Measurements from ENCODE around the gene PPOX.
A peak's percentile ranks its signal among the peaks of the same experiment; 100 is the strongest.

PPOX gene

DNA sequence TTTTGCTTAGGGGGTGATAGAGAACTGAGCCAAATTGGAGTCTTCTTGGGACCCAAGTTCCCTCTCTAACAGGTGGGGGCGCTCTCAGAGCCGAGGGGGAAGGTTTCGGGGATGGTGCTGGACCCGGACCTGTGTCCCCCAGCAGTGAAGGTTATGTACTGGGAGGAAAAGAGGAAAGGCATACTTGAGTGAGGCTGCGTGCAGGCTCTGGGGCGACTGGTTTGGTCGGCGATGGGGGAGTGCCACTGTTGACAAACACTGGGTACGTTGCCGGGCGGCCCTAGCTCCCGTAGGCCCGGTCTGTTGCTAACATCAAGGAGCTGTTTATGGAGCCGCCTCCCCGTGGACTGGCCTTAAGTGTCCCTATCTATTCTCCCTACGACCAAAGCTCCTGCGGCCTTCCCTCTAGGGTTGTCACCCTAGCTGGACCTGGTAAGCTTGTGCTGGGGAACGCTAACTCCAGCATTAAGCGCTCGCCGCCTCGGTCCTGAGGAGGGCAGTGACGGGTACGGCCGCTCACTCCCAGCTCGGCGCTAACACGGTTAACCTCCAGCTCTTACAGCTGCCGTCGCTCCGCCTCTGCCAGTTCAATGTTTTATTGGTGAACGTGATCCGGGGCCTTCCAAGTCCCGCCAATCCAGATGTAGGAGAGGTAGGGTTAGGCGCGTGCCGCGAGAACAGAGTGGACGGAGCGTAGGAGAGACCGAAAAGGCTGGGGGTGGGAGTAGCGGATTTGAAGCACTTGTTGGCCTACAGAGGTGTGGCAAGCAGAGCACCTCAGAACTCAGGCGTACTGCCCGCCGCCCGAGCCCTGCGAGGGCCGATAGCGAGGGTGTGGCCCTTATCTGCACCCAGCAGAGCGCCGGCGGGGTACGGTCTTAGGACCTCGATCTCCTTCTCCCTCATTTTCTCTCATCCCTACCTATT is at the start of gene PPOX:
TSS of gene PPOX (plus strand) at position 685 of the 927 bp plus-strand sequence. CDS start 422 bp downstream, outside the sequence.
- DNase-seq: peak; percentile 81 to 98

DNA sequence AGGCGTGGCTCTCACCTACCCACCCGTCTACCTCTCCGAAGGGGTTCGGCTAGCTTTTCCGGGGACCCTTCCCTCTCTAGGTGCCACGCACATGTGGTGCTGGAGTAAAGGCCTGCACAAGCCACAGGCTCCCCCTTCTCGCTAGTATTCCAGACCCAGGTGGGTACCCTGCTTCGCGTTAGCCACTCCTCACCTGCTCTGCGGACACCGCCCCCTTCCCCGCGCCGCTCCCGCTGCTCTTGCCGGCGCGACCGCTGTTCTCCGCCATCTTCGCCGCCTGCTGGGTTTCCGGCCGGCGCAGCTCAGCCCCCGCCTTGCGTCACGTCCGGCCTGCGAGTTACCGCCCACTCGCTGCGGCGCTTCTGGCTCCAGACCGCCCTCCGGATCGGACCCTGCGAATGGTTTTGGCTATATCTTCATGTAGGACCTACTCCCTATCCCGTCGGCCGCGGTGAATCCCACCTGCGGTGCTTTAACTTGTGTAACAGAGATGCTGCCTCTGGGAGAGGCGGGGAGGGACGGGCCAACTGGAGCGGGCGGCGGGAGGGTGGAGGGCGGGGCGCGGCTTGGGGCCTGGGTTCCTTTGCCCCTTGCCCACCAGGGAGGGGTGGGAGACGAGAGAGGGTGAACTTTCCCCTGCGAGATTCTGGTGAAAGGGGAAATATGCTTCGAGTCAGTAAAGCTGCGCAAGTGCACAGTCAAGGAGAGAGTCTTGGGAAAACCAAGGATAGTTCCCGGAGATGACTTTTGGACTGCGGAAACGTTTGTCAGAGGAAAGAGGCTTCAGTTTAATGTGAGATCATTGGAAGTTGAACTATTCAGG is 48.3 kb upstream of the PPOX start, which contains the start of the genes NIT1 and PFDN2:
TSS of gene NIT1 (plus strand) at position 347 of the 823 bp plus-strand sequence. CDS start at position 419, 72 bp downstream.
TSS of gene PFDN2 (minus strand) at position 279 of the 823 bp plus-strand sequence. CDS start at position 268, 11 bp downstream.
- peak; percentile 2 to 44 for DNase-seq

DNA sequence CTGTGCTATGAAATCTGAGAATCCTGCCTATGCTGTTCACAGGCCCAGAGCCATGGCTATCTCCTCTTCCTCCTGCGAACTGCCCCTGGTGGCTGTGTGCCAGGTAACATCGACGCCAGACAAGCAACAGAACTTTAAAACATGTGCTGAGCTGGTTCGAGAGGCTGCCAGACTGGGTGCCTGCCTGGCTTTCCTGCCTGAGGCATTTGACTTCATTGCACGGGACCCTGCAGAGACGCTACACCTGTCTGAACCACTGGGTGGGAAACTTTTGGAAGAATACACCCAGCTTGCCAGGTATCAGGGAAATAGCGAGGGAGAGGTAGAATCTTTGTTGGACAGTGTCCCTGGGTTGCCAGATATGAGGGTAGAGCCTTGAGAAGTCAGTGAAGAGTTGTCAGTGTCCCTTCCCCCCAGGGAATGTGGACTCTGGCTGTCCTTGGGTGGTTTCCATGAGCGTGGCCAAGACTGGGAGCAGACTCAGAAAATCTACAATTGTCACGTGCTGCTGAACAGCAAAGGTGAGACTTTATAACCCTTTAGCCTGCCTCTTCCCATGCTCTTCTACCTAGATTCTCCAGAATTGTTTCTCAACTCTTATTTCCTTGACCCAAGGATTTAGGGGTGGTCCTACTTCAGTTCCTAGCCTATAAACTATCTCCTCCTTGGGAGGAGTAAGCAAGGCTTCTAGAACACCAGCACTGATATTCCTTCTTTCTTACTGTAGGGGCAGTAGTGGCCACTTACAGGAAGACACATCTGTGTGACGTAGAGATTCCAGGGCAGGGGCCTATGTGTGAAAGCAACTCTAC is 46.9 kb upstream of the PPOX start:
- no peak for DNase-seq

DNA sequence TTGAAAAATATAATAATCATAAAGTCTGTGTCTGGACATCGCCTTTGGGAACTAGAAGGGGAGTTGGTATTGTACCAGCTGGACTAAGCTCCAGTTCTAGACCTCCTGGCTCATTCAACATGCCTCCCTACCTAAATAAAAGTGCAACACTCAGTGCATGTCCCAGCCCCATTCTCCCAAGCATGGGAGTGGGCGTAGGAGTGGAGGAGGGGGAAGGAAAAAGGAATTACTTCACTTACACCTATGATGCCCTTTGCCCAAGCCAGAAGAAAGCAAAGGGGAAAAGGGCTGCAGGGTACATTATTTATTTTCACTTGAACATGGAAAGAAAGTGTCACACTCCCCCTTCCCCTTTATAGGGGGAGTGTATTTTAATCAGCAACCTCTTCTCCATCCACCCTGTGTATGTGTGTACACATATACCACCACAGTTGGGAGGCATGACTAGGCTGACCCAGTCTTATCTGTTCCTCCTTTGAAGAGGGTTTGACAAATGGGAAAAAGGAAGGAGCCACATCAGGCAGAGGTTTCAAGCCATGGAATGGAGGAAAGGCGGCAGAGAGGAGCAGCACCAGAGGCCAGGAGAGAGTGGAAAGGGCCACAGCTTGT is 45.1 kb upstream of the PPOX start:
- no peak for DNase-seq

DNA sequence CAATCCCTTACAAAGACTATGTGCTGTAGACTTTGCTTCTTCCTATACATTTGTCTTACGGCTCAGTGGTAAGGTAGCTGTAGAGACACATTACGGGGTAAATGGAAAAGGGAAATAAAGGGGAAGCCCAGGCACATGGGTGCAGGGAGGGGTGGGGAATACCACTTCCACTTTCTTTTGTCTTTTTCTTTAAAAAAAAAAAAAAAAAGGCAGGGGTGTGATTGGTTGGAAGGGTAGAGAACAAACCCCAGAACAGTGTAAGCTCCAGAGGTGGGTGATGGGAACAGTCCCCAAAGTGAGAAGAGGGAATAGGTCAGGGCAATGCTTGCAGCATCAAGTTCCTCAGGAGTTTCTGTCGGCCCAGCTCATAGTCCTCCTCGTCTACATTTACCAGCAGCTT is 44.4 kb upstream of the PPOX start:
- DNase-seq: no peak

DNA sequence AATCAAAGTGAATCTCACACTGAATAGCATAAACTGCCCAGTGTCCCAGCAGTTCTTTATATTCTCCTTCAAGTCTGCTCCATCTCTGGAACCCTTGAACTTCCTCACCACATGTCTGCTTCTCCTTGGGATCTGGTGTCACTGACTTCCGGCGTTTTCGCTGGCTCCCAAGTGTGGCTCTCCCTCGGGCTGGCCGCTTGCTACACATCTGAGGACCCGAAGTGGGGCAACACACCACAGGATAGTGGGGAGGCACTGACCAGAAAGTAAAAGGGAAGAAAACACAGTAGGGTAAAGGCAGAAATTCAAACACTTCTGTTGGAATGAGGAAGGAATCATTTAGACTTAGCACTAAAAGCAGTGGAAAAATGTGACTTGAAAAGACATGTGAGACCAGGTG is 43.3 kb upstream of the PPOX start:
- DNase-seq: no peak

DNA sequence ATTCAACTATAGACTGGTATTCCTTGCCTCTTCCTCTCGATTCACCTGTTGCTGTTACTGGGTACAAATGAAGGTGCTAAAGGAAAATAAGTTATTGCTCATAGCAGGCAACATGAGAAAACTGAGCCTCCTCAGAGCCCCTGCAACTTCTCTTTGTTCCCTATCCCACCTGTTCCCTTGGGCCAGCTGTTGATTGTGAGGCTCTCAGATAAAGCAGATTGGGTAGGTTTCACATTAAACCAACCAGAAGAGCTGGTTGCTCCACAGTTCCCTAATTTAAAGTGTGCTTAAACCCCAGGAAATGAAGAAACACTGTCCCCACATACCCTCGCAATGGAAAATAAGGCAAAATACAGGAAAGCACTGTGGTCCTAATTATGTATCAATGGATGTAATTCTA is 38.6 kb upstream of the PPOX start:
- no peak for DNase-seq

DNA sequence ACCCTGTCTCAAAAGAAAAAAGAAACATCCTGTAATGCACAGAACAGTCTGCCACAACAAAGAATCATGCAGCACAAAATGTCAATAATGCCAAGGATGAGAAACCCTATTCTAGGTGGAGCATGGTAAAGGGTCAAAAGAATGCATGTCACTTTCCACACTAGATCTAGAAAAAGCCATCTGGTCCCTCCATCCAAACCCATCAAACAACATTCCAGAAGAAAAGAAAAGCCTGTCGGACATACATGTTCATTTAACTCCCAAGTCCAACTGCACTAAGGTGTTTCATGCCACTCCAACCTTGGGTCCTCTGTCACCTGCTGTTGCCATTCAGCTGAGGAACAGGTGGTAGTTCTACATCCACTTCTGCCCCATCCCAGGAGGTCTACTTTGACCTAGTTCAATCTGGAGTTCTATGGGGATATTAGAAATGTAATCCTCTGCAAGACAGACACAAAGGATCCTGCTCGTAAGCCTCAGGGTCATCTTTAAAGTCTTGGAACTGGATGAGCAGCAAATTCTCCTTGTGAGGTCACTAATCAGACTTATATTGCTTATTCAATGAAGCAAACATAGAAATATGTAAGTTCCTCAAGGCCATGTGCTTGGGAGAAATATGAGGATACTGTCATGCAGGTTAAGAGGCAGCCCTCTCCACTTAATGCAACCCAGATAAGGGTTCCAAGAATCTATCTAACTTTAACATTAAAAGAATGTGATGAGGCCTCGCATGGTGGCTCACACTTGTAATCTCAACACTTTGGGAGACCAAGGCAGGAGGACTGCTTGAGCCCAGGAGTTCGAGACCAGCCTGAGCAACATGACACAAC is 37.4 kb upstream of the PPOX start:
- DNase-seq: no peak

DNA sequence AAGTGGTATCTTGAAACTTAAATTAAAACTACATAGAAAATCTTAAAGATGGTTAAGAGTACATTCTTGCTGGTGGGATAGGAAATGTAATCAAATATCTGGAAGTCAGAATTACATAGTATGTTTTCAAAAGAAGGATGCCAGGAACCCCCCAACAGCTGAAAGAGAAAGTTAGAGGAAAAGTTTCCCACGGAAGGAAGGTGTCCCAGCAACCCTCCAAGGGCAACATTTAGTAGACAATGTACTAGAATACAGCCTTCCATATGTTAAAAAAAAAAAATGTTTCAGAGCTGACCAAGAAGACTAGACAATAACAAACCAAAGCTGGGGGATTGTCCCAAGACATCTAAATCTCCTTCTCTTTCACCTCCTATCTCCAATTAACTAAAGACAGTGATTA is 36.0 kb upstream of the PPOX start:
- DNase-seq: no peak

DNA sequence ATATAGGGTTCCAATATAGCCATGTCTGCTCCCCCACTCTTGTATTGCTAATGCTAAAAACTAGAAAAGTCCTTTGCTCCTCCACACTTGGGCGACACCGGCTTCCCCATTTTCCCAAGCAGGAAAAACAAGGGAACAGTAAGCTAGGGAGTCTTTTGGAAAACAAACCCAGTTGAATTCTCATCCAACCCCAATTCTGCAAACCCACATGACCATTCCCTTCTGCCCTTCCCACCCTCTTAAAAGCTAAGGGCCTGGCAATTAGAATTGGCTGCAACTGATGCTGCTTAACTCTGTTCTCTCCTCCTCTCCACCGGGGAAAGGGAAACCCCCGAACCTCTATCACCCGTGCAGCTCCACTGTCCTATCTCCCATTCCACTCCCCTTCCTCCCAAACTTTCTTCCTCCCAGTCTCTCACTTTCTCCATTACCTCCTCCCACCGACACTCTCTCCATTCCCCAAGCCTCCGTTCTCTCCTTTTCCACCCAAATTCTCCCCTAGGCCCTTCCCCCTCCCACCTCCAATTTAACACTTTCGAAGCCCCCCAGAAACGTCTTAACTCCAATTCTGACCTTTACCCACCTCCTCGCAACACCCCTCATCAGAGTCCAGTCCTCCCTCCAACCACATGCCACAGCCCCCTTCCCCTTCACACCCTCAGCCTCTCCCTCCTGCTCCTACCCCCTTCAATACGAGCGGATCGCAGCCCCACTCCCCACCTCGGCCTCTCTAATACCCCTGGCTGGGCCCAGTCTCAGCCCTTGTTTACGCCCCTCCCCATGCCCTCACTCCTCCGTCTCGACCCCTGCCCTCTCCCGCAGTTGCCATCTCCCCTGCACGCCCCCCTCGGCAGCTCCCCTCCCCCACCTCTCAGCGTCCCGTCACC is 34.5 kb upstream of the PPOX start:
- no peak for DNase-seq

DNA sequence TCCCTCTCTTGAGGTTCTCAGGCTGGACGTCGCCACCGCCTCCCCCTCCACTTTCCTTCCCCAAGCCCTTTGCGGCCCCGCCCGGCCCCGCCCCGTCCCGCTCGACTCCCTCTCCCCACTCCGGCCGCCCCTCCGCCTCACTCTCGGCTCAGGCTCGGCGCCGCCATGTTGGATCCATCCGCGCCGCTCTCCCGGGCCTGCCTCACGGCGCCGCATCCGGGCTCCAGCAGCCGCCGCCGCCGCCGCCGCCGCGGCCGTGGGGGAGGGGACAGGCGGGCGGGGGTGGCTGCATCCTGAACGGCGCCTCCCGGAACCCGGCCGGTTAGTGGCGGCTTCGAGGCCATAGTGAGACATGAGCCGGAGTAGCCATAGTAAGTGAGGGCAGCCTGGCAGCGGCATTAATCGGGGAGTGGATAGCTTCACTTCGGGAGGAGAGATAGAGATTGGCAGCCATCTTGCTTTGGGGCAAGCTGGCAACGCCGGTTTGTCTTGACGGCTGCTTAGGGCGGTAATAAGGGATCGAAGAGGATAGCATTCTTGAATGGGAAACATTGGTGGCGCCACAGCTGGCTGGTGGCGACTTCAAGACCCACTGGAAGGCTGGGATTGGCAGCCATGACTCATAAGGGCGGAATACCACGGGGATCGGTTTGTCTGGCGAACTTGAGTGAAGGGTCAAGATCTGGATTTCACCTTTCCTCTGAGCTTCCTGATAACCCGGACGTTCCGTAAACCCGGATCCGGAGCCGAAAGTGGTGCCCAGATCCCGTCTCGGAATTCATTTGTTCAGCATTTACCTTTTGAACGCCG is 33.6 kb upstream of the PPOX start, which contains the start of gene DEDD:
TSS of gene DEDD (minus strand) at position 258 of the 810 bp plus-strand sequence. CDS start 8,205 bp downstream, outside the sequence.
- DNase-seq: peak; percentile 80 to 89

DNA sequence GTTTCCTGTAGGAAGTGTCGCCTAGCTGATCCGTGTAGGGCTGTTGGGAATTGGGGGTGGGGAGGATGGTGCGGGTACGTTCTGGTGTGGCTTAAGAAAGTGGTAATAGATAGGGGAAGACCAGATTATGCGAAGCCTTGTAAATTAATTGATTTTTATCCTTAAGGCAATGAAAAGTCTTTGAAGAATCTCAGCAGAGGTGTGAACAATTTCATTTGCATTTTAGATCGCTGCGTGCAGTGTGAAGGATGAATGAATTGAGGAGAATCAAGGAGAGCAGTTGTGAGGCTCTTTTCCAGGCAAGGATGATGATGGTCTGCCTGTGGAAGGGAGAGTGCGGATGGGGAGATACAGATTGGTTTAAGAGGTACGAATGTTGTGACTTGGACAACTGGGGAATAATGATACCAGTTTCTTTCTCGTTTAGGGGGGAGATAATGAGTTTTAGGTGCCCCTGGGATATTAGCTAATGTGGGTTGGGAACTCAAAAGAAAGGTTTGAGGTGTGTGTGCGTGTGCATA is 32.9 kb upstream of the PPOX start:
- DNase-seq: no peak

DNA sequence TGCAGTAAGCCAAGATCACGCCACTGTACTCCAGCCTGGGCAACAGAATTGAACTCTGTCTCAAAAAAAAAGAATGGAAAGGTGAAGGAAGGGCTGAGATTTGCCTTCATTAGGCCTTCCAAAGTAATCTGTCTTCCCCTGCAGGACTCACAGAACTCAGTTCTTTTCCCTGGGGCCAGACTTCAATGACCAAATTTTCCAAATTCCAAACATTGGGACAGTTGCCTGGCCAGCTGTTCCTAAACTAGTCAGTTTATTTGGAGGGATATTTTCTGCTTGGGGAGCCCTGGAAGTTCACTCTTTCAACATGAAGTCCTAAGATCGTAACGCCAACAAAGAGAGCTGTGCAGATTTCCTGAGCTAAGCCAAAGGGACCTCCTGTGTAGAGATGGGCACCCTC is 28.3 kb upstream of the PPOX start:
- no peak for DNase-seq

DNA sequence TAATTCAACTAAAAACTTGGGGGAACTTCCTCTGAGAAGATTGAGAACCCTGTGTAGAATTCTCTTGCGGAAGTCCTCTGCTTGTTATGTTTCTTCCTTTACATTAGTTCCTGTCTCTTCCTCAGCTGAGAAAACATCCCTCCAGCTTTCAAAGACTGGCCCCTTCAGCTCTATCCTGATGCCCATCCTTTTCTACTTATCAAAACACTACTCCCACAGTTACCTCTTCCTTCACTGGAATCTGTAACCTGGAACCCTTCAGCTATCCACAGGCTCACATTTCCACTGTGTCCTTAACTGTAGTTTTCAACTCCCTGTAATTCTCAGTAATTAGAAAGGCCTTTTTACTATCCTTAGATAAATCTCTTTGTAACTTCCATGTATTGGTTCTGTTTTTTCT is 27.8 kb upstream of the PPOX start:
- no peak for DNase-seq

DNA sequence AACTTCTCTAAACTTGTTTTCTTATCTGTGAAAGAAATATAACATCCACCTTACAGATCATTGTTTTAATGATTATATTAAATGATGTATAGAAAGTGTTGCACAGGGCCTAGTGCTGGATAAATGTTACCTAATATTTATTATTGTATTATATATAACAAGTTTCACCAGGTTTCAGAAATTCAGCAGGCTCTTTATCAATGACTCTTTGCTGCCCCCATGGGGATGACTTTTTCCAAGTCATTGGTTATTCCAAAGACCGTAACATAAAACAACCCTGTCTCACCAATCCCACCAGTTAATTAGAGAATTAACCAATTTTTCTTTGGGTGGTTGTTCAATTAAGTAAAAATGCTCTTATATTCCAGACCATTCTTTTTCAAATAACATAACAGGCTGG is 26.5 kb upstream of the PPOX start:
- DNase-seq: no peak

DNA sequence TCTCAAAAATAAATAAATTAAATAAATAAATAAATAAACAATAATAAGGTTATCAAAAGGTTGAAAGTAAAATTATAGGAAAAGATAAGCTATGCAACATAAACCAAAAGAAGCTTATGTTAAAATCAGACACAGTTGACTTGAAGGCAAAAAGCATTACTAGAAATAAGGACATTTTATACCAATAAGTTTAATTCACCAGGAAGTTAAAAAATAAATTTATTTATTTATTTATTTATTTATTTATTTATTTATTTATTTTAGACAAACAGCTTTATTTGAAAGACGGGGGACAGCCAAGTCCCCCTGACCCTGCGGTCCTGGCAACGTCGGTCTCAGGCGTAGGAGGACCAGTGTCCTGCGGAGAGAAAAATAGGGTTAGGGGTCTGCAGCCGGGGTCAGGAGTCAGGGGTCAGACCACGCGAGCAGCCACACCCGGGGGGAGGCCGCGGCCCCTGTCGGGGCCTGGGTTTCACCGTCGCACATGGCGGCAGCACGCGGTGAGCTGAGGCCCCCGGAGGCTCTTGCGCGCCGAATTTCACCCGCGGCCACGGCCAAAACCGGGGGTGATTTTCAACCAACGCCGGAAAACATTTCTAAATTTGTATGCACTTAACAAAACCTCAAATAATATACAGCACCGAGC is 25.3 kb upstream of the PPOX start:
- DNase-seq: no peak

DNA sequence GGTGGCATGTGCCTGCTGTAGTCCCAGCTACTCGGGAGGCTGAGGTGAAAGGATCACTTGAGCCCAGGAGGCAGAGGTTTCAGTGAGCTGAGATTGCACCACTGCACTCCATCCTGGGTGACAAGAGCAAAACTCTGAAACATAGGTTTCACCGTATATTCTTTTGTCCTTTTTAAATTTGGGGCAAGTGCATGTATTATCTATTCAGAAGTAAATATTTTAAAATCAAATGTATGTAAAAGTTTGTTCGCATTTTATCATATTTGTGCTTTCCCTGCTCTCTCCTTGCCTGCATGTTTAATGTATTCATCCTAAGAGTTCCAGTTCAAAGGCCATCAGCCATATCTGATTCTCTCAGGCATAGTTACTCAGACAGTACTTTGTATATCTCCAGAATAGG is 20.4 kb upstream of the PPOX start:
- no peak for DNase-seq

DNA sequence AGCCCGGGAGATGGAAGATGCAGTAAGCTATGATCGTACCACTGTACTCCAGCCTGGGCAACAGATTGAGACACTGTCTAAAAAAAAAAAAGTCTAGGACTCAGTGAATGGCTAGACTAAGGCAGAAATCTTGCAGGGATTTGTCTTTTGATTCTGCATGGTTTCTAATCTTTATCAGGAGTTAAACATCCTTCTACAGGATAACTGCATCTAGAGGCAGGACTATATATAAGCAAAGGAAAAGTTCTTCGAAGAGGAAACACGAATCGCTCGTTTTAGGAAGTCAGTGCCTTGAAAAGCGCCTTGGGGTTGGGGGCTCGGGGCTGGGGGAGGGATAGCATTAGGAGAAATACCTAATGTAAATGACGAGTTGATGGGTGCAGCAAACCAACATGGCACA is 13.1 kb upstream of the PPOX start:
- DNase-seq: no peak
